ENCODE measurements around the gene EVL.

EVL gene

GRCh38 chr14:100108042-100108825 is 43.0 kb downstream of the EVL start:
- peak; percentile 70 to 81 for DNase-seq (ENCODE audit: low read depth in 1 of 2, low spot score in 1 of 2)

GRCh38 chr14:100108840-100109593 is 43.8 kb downstream of the EVL start:
- DNase-seq (ENCODE audit: low read depth in 1 of 2, low spot score in 1 of 2): no peak

- no peak for DNase-seq (ENCODE audit: low read depth in 1 of 2, low spot score in 1 of 2)
Observed at GRCh38 chr14:100109594-100109955, 44.4 kb downstream of the EVL start.

- DNase-seq (ENCODE audit: low read depth in 1 of 2, low spot score in 1 of 2): no peak
Observed at GRCh38 chr14:100110816-100111215, 45.6 kb downstream of the EVL start.

GRCh38 chr14:100111931-100112704 is 46.9 kb downstream of the EVL start:
- no peak for DNase-seq (ENCODE audit: low read depth in 1 of 2, low spot score in 1 of 2)

GRCh38 chr14:100114109-100114765 is 49.0 kb downstream of the EVL start:
- no peak for DNase-seq (ENCODE audit: low read depth in 1 of 2, low spot score in 1 of 2)

GRCh38 chr14:100115236-100115635 is 50.0 kb downstream of the EVL start:
- no peak for DNase-seq (ENCODE audit: low read depth in 1 of 2, low spot score in 1 of 2)

- no peak for DNase-seq (ENCODE audit: low read depth in 1 of 2, low spot score in 1 of 2)
Observed at GRCh38 chr14:100115726-100116125, 50.5 kb downstream of the EVL start.

- no peak for DNase-seq (ENCODE audit: low read depth in 1 of 2, low spot score in 1 of 2)
Observed at GRCh38 chr14:100116134-100116533, 50.9 kb downstream of the EVL start.

- DNase-seq (ENCODE audit: low read depth in 1 of 2, low spot score in 1 of 2): no peak
Observed at GRCh38 chr14:100117026-100117425, 51.8 kb downstream of the EVL start.

- no peak for DNase-seq (ENCODE audit: low read depth in 1 of 2, low spot score in 1 of 2)
Observed at GRCh38 chr14:100117633-100118395, 52.6 kb downstream of the EVL start.

GRCh38 chr14:100118396-100119011 is 53.3 kb downstream of the EVL start:
- DNase-seq (ENCODE audit: low read depth in 1 of 2, low spot score in 1 of 2): no peak

GRCh38 chr14:100119251-100119650 is 54.0 kb downstream of the EVL start:
- no peak for DNase-seq (ENCODE audit: low read depth in 1 of 2, low spot score in 1 of 2)

GRCh38 chr14:100120522-100121269 is 55.5 kb downstream of the EVL start:
- DNase-seq (ENCODE audit: low read depth in 1 of 2, low spot score in 1 of 2): no peak

- DNase-seq (ENCODE audit: low read depth in 1 of 2, low spot score in 1 of 2): no peak
Observed at GRCh38 chr14:100121643-100122480, 56.6 kb downstream of the EVL start.

- no peak for DNase-seq (ENCODE audit: low read depth in 1 of 2, low spot score in 1 of 2)
Observed at GRCh38 chr14:100122481-100123223, 57.4 kb downstream of the EVL start.

- DNase-seq (ENCODE audit: low read depth in 1 of 2, low spot score in 1 of 2): no peak
Observed at GRCh38 chr14:100123618-100124017, 58.4 kb downstream of the EVL start.

Measured in stimulated activated CD4-positive, alpha-beta T cell treated with anti-CD3 and anti-CD28 coated beads, Interleukin-15, amount 100 ng/mL, for 1 hour (primary cell).